Adrenal gland (tissue), 5 donors: ENCODE measurements around the gene TBC1D22A.

ENCODE experiments used
- POLR2A ChIP-seq, 2 donors: fragments of 450-650 bp; IDR thresholded peaks; one replicate each; pipeline ENCODE4 v1.6.1; 2017; ENCODE audit warnings: antibody characterized with exemption in 2 of 2, mild to moderate bottlenecking in 2 of 2, moderate library complexity in 1 of 2
- TF ChIP-seq, protein P1 (sequence below), 6 experiments: fragments of 450-650 bp in 4 of 6; fragments of 200-600 bp in 2 of 6; sonication (generic) in 1 of 6; IDR thresholded peaks; 1 replicate in 5 of 6; 2 replicates in 1 of 6; pipeline versions ENCODE4 v1.5.1 to v1.8.0; 2016 to 2021; ENCODE audit warnings: antibody characterized with exemption in 6 of 6, mild to moderate bottlenecking in 2 of 6, moderate library complexity in 1 of 6
- donor health status: DM: no; HTN: no; CAD: no.

DNA sequence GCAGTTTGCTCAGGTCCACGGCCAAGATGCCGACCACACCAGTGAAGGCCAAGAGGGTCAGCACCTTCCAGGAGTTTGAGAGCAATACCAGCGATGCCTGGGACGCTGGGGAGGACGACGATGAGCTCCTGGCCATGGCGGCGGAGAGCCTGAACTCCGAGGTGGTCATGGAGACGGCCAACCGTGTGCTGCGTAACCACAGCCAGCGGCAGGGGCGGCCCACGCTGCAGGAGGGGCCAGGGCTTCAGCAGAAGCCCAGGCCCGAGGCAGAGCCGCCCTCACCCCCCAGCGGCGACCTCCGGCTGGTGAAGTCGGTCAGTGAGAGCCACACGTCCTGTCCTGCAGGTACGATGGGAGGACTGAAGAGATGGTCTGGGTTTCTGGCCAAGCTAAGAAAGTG, 31.0 kb downstream of the TBC1D22A start:
- TF ChIP-seq POLR2A (IDR thresholded peaks at IDR 0.05) = no peak
- TF ChIP-seq, protein P1, sequence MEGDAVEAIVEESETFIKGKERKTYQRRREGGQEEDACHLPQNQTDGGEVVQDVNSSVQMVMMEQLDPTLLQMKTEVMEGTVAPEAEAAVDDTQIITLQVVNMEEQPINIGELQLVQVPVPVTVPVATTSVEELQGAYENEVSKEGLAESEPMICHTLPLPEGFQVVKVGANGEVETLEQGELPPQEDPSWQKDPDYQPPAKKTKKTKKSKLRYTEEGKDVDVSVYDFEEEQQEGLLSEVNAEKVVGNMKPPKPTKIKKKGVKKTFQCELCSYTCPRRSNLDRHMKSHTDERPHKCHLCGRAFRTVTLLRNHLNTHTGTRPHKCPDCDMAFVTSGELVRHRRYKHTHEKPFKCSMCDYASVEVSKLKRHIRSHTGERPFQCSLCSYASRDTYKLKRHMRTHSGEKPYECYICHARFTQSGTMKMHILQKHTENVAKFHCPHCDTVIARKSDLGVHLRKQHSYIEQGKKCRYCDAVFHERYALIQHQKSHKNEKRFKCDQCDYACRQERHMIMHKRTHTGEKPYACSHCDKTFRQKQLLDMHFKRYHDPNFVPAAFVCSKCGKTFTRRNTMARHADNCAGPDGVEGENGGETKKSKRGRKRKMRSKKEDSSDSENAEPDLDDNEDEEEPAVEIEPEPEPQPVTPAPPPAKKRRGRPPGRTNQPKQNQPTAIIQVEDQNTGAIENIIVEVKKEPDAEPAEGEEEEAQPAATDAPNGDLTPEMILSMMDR (IDR thresholded peaks at IDR 0.05) = no peak
